ENCODE data around the gene CTU2. TPM values are rescaled to one million over a fixed set of nuclear protein-coding genes. Genes with fewer than 3 reads are reported as not detected.

Gene CTU2
- total and polyA plus RNA-seq, 2 experiments from 2014 or later, result 5.9 to 19.5 TPM

DNA sequence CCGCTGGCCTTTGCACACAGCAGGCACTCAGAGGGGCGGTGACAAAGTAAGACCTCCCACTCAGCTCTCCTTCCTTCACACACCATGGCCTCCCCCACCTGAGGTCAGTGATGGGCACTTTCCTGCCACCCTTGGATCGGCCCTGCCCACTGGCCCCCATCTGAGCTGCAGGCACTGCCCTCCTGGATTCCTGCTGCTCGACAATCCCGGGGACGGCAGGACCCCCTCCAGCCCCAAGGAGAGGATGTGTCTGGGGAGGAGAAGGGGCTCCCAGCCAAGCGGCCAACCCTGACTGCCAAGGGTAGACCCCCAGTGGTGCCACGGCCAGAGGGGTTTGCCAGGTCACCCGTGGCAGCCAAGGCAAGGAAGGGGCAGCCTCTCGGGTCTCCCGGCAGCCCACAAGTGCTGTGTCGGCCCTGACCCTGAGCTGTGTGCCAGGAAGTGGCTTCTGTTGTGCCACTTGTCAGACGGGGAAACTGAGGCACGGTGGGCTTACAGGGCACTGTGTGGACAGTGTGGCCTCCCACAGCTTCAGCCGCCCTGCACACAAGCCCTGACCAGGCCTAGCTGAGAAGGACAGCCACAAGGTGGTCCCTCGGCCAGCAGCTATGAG is 56.1 kb downstream of the CTU2 start:
- Histone ChIP-seq H2AFZ (no peak overlapping the region), H4K20me1 (ENCODE audit: insufficient read depth, poor library complexity, severe bottlenecking) (peaks cover 13% of the 10 kb centered on the region), H3K79me2 (peaks cover 42% of the 10 kb centered on the region), H3K4me1 (ENCODE audit: insufficient read depth) (peaks cover 37% of the 10 kb centered on the region), H3K4me3 (no peak overlapping the region), H3K9me3 (ENCODE audit: low read depth) (no peaks in the 10 kb centered on the region), H3K4me2 (no peak overlapping the region), H3K9me2 (replicated peaks; ENCODE audit: insufficient read depth) (no peaks in the 10 kb centered on the region), H3K36me3 (replicated peaks; ENCODE audit: insufficient read depth, low read depth) (no peaks in the 10 kb centered on the region), H3K27me3 (no peaks in the 10 kb centered on the region), H3K27ac (no peak overlapping the region)
- no peak for DNase-seq (ENCODE audit: low spot score)
- TF ChIP-seq, protein P1, sequence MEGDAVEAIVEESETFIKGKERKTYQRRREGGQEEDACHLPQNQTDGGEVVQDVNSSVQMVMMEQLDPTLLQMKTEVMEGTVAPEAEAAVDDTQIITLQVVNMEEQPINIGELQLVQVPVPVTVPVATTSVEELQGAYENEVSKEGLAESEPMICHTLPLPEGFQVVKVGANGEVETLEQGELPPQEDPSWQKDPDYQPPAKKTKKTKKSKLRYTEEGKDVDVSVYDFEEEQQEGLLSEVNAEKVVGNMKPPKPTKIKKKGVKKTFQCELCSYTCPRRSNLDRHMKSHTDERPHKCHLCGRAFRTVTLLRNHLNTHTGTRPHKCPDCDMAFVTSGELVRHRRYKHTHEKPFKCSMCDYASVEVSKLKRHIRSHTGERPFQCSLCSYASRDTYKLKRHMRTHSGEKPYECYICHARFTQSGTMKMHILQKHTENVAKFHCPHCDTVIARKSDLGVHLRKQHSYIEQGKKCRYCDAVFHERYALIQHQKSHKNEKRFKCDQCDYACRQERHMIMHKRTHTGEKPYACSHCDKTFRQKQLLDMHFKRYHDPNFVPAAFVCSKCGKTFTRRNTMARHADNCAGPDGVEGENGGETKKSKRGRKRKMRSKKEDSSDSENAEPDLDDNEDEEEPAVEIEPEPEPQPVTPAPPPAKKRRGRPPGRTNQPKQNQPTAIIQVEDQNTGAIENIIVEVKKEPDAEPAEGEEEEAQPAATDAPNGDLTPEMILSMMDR (IDR thresholded peaks at IDR 0.05; ENCODE audit: poor library complexity), result no peak
- TF ChIP-seq EZH2 (IDR thresholded peaks at IDR 0.05; ENCODE audit: borderline replicate concordance) (no peak), EZH2phosphoT487 (IDR thresholded peaks at IDR 0.05; ENCODE audit: low read depth, severe bottlenecking, unreplicated experiment) (no peak)
- WGBS (ENCODE audit: low lambda C conversion rate, missing lambda C conversion rate), result 85% methylated on average over 15 of the region's 16 CpGs

- H3K9me2 ChIP-seq (replicated peaks; ENCODE audit: insufficient read depth), result no peaks in the 10 kb centered on the region
- H2AFZ ChIP-seq, result no peak overlapping the region
- peak overlapping the region; percentile 68 for H3K27ac ChIP-seq
- no peak overlapping the region for H3K4me3 ChIP-seq
- no peak overlapping the region for H3K4me2 ChIP-seq
- no peaks in the 10 kb centered on the region for H3K27me3 ChIP-seq
- no peak for TF ChIP-seq EZH2phosphoT487 (IDR thresholded peaks at IDR 0.05; ENCODE audit: low read depth, severe bottlenecking, unreplicated experiment)
- no peak for TF ChIP-seq EZH2 (IDR thresholded peaks at IDR 0.05; ENCODE audit: borderline replicate concordance)
- TF ChIP-seq, protein P1 (IDR thresholded peaks at IDR 0.05; ENCODE audit: poor library complexity), result no peak
- H3K9me3 ChIP-seq (ENCODE audit: low read depth), result no peaks in the 10 kb centered on the region
- H3K79me2 ChIP-seq, result peaks cover 48% of the 10 kb centered on the region
- peaks cover 15% of the 10 kb centered on the region for H4K20me1 ChIP-seq (ENCODE audit: insufficient read depth, poor library complexity, severe bottlenecking)
- H3K4me1 ChIP-seq (ENCODE audit: insufficient read depth), result peaks cover 40% of the 10 kb centered on the region
- 66% methylated on average over 10 of the region's 10 CpGs for WGBS (ENCODE audit: low lambda C conversion rate, missing lambda C conversion rate)
- no peak for DNase-seq (ENCODE audit: low spot score)
- no peaks in the 10 kb centered on the region for H3K36me3 ChIP-seq (replicated peaks; ENCODE audit: insufficient read depth, low read depth)
Measured at GRCh38 chr16:88762941-88763340, 56.6 kb downstream of the CTU2 start.

GRCh38 chr16:88763502-88764053 is 57.3 kb downstream of the CTU2 start:
- Histone ChIP-seq H3K4me2 (peak overlapping the region; percentile 24), H2AFZ (no peak overlapping the region), H3K79me2 (peaks cover 52% of the 10 kb centered on the region), H3K27me3 (no peaks in the 10 kb centered on the region), H3K4me3 (no peak overlapping the region), H3K9me3 (ENCODE audit: low read depth) (no peaks in the 10 kb centered on the region), H3K27ac (peak overlapping the region; percentile 68), H3K9me2 (replicated peaks; ENCODE audit: insufficient read depth) (no peaks in the 10 kb centered on the region), H3K4me1 (ENCODE audit: insufficient read depth) (peaks cover 46% of the 10 kb centered on the region), H3K36me3 (replicated peaks; ENCODE audit: insufficient read depth, low read depth) (no peaks in the 10 kb centered on the region), H4K20me1 (ENCODE audit: insufficient read depth, poor library complexity, severe bottlenecking) (peaks cover 15% of the 10 kb centered on the region)
- TF ChIP-seq, protein P1 (IDR thresholded peaks at IDR 0.05; ENCODE audit: poor library complexity), result peak; percentile 9
- no peak for TF ChIP-seq EZH2phosphoT487 (IDR thresholded peaks at IDR 0.05; ENCODE audit: low read depth, severe bottlenecking, unreplicated experiment)
- WGBS (ENCODE audit: low lambda C conversion rate, missing lambda C conversion rate), result 30% methylated on average over 14 of the region's 14 CpGs
- DNase-seq (ENCODE audit: low spot score), result peak; percentile 81

Measured in hepatocyte (in vitro differentiated cells).